Measurements from ENCODE around the gene KIAA1143. TPM values are rescaled to one million over a fixed set of nuclear protein-coding genes. Genes with fewer than 3 reads are reported as not detected.

Gene KIAA1143
- total RNA-seq, 2 experiments from 2014 or later, result 18.7 to 39.1 TPM

DNA sequence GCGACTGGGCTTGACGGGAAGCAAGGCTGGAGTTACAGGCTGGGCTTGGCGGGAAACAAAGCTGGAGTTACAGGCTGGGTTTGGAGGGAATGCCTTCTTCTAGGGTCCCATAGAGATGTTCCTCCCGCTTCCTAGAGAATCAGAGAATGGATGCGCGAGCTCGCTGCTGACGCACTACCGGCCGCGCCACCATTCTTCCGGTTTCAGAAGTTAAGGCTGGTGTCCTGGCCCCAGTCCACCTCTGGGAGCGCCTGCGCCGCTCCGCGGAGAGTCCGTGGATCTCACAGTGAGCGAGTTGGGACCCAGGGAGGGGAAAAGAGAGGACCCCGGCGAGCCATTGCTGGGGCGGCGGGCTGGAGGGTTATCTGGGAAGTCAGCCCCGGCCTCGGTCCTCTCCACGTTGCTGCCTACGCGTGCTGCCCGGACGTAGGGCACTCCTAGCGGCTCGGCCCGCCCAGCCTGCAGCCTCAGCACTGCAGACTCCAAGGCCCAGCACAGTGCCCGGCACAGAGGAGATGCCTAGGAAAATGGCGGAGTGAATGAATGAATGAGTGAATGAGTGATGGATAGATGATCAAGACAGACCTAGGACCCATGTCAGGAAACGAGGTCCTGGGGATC is 48.9 kb downstream of the KIAA1143 start, which contains the start of gene ZNF502:
Gene ZNF502, plus strand, starts transcription at position 206 of the 621 bp plus-strand sequence. CDS start 7,602 bp downstream, outside the sequence.
- DNase-seq (ENCODE audit: low spot score), result no peak
- no peaks in the 10 kb centered on the region for H3K36me3 ChIP-seq (ENCODE audit: insufficient read depth, low read length)
- H3K79me2 ChIP-seq (ENCODE audit: insufficient read depth, low read depth, low read length), result no peaks in the 10 kb centered on the region
- ChIA-PET CTCF (ENCODE audit: unreplicated experiment) (no interaction called here), POLR2A (interaction anchor here (0.6 kb wide), 1 partner anchor 1210 kb away, joined by 3 read pairs; no protein-coding TSS in a partner anchor)
- no peaks in the 10 kb centered on the region for H3K9me3 ChIP-seq (ENCODE audit: low read length)
- no peak within 1 kb of the TSS for H3K4me2 ChIP-seq (ENCODE audit: low read length)
- no peak within 1 kb of the TSS for H2AFZ ChIP-seq (ENCODE audit: low read length)
- H4K20me1 ChIP-seq (ENCODE audit: insufficient read depth, low read length), result no peaks in the 10 kb centered on the region
- no peaks in the 10 kb centered on the region for H3K4me1 ChIP-seq (ENCODE audit: insufficient read depth, low read length, poor library complexity, severe bottlenecking)
- H3K9me2 ChIP-seq (ENCODE audit: insufficient read depth, low read length), result no peaks in the 10 kb centered on the region
- H3K4me3 ChIP-seq (ENCODE audit: low read depth, low read length, poor library complexity, severe bottlenecking), result no peak within 1 kb of the TSS
- H3K27ac ChIP-seq (ENCODE audit: low read depth, low read length, poor library complexity, severe bottlenecking), result no peak within 1 kb of the TSS
- no TSS peak for BruUV-seq (replicated peaks)
- TF ChIP-seq, protein P1, sequence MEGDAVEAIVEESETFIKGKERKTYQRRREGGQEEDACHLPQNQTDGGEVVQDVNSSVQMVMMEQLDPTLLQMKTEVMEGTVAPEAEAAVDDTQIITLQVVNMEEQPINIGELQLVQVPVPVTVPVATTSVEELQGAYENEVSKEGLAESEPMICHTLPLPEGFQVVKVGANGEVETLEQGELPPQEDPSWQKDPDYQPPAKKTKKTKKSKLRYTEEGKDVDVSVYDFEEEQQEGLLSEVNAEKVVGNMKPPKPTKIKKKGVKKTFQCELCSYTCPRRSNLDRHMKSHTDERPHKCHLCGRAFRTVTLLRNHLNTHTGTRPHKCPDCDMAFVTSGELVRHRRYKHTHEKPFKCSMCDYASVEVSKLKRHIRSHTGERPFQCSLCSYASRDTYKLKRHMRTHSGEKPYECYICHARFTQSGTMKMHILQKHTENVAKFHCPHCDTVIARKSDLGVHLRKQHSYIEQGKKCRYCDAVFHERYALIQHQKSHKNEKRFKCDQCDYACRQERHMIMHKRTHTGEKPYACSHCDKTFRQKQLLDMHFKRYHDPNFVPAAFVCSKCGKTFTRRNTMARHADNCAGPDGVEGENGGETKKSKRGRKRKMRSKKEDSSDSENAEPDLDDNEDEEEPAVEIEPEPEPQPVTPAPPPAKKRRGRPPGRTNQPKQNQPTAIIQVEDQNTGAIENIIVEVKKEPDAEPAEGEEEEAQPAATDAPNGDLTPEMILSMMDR (conservative IDR thresholded peaks at IDR 0.05; ENCODE audit: low read length), result no peak
- no peak for TF ChIP-seq EZH2phosphoT487 (IDR thresholded peaks at IDR 0.05; ENCODE audit: borderline replicate concordance, low read depth, low read length)
- intact Hi-C loops (cut with micrococcal nuclease; ENCODE audit: unreplicated experiment), result no loop called here

Other genes starting within 250 kb of the KIAA1143 start
- gene ZKSCAN7, start 206.4 kb downstream of the KIAA1143 start, total RNA-seq (2014; rRNA removed; shearing (Covaris generic)), result not detected in 2 replicates
- not detected in 2 replicates for gene ZKSCAN7, start 206.4 kb downstream of the KIAA1143 start, total RNA-seq (2022)
- not detected in 2 replicates for gene ZNF660, start 176.7 kb downstream of the KIAA1143 start, total RNA-seq (2014; rRNA removed; shearing (Covaris generic))
- not detected in 2 replicates for gene ZNF660, start 176.7 kb downstream of the KIAA1143 start, total RNA-seq (2022)
- 2.8 and 4.4 TPM in 2 replicates for gene ZNF197, start 136.6 kb downstream of the KIAA1143 start, total RNA-seq (2014; rRNA removed; shearing (Covaris generic))
- gene ZNF197, start 136.6 kb downstream of the KIAA1143 start, total RNA-seq (2022), result 4.8 and 6.4 TPM in 2 replicates
- gene ZNF35, start 112.9 kb downstream of the KIAA1143 start, total RNA-seq (2014; rRNA removed; shearing (Covaris generic)), result 9.0 and 11.9 TPM in 2 replicates
- gene ZNF35, start 112.9 kb downstream of the KIAA1143 start, total RNA-seq (2022), result 8.6 and 9.5 TPM in 2 replicates
- gene ZNF502, start 49.0 kb downstream of the KIAA1143 start, total RNA-seq (2014; rRNA removed; shearing (Covaris generic)), result not detected in 2 replicates
- gene ZNF502, start 49.0 kb downstream of the KIAA1143 start, total RNA-seq (2022), result not detected in 2 replicates
- 2.1 and 3.4 TPM in 2 replicates for gene ZNF501, start 32.0 kb downstream of the KIAA1143 start, total RNA-seq (2014; rRNA removed; shearing (Covaris generic))
- gene ZNF501, start 32.0 kb downstream of the KIAA1143 start, total RNA-seq (2022), result 0.88 and 1.4 TPM in 2 replicates
- gene KIF15, start 175 bp upstream of the KIAA1143 start, total RNA-seq (2014; rRNA removed; shearing (Covaris generic)), result 44.9 and 51.8 TPM in 2 replicates
- gene KIF15, start 175 bp upstream of the KIAA1143 start, total RNA-seq (2022), result 37.0 and 41.1 TPM in 2 replicates
- gene TMEM42, start 100.3 kb upstream of the KIAA1143 start, total RNA-seq (2014; rRNA removed; shearing (Covaris generic)), result 21.2 and 24.6 TPM in 2 replicates
- 19.3 and 21.1 TPM in 2 replicates for gene TMEM42, start 100.3 kb upstream of the KIAA1143 start, total RNA-seq (2022)
- gene TGM4, start 113.0 kb upstream of the KIAA1143 start, total RNA-seq (2014; rRNA removed; shearing (Covaris generic)), result not detected in 2 replicates
- not detected in 2 replicates for gene TGM4, start 113.0 kb upstream of the KIAA1143 start, total RNA-seq (2022)
- 50.8 and 53.1 TPM in 2 replicates for gene ZDHHC3, start 214.6 kb upstream of the KIAA1143 start, total RNA-seq (2014; rRNA removed; shearing (Covaris generic))
- gene ZDHHC3, start 214.6 kb upstream of the KIAA1143 start, total RNA-seq (2022), result 53.6 and 63.6 TPM in 2 replicates
- gene EXOSC7, start 214.6 kb upstream of the KIAA1143 start, total RNA-seq (2014; rRNA removed; shearing (Covaris generic)), result 60.3 and 71.5 TPM in 2 replicates
- 50.5 and 65.3 TPM in 2 replicates for gene EXOSC7, start 214.6 kb upstream of the KIAA1143 start, total RNA-seq (2022)